Prostate gland (tissue), 2 donors: ENCODE measurements around the gene CREB3. TPM values are rescaled to one million over a fixed set of nuclear protein-coding genes. Genes with fewer than 3 reads are reported as not detected.

ENCODE experiments used
- DNase-seq: peaks from one replicate; pipeline ENCODE4 v3.0.0-alpha.2; 2019; ENCODE audit warnings: low spot score
- H3K27ac ChIP-seq, 2 donors: fragments of 200-600 bp; sonication (generic); 2 replicates each; pipeline ENCODE4 v1.5.1; 2017 to 2019
- H3K27me3 ChIP-seq: fragments of 200-600 bp; sonication (generic); replicated peaks from 2 replicates; pipeline ENCODE4 v1.5.1; 2019; ENCODE audit not compliant: insufficient read depth
- H3K36me3 ChIP-seq, 2 donors: fragments of 200-600 bp; sonication (generic); 1 replicate in 1 of 2; 2 replicates in 1 of 2; pipeline versions ENCODE4 v1.5.1 to v1.8.1; 2017 to 2019
- H3K4me1 ChIP-seq: fragments of 200-600 bp; sonication (generic); replicated peaks from 2 replicates; pipeline ENCODE4 v1.5.1; 2019
- H3K4me3 ChIP-seq, 2 donors: fragments of 200-600 bp; sonication (generic); 2 replicates each; pipeline ENCODE4 v1.5.1; 2017 to 2019
- H3K9me3 ChIP-seq: fragments of 200-600 bp; sonication (generic); 2 replicates; pipeline ENCODE4 v1.5.1; 2017
- CTCF ChIP-seq, 4 experiments: fragments of 200-600 bp in 2 of 4; fragments of 450-650 bp in 2 of 4; sonication (generic) in 2 of 4; IDR thresholded peaks; 1 replicate in 3 of 4; 2 replicates in 1 of 4; pipeline ENCODE4 v1.5.1; 2016 to 2019; ENCODE audit warnings: antibody characterized with exemption in 4 of 4, mild to moderate bottlenecking in 2 of 4, moderate library complexity in 2 of 4
- POLR2A ChIP-seq: fragments of 450-650 bp; IDR thresholded peaks from one replicate; pipeline ENCODE4 v1.6.1; 2016; ENCODE audit warnings: antibody characterized with exemption, mild to moderate bottlenecking
- POLR2AphosphoS5 ChIP-seq: sonication (generic); formaldehyde crosslinking; IDR thresholded peaks from one replicate; pipeline ENCODE4 v1.6.1; 2017; ENCODE audit warnings: antibody characterized with exemption
- WGBS: methylation state at CpG from one replicate; pipeline ENCODE4 v1.1.5; 2018; 5-methylcytosine and 5-hydroxymethylcytosine counted together
- intact Hi-C: fragments of 100-400 bp; cut with DNase I; formaldehyde crosslinking; loops from one replicate; pipeline ENCODE4 v1.14.2; 2022
- total RNA-seq, 2 donors: library from RNA; depleted of rRNA; stranded (reverse); fragments of >200 nt; gene quantifications; one replicate each; pipeline ENCODE4 v1.1.0, GENCODE V29; 2016

CREB3 gene
- total RNA-seq, 2 donors from 2014 or later: 60.9 to 120 TPM

GRCh38 chr9:35736201-35736633 lies 3.8 kb downstream of the CREB3 start:
- Histone ChIP-seq H3K36me3 (peaks cover 18 to 29% of the 10 kb centered on the region in 2 donors), H3K9me3 (no peaks in the 10 kb centered on the region), H3K4me3 (no peak overlapping the region), H3K27me3 (no peaks in the 10 kb centered on the region), H3K4me1 (peaks cover 4% of the 10 kb centered on the region), H3K27ac (no peak overlapping the region)
- TF ChIP-seq POLR2A: no peak
- peak; percentile 24 to 78 (median 62) for TF ChIP-seq CTCF (IDR thresholded peaks at IDR 0.05)
- peak; percentile 44 for TF ChIP-seq POLR2AphosphoS5
- WGBS: 40% methylated on average over 5 of the region's 5 CpGs
- peak; percentile 62 for DNase-seq
- intact Hi-C loops: loop anchor here (10.0 kb wide), 1 partner anchor 621 kb away; the partner anchor contains the start of gene ATOSB

GRCh38 chr9:35737143-35737542 lies 4.7 kb downstream of the CREB3 start:
- Histone ChIP-seq H3K27me3 (no peaks in the 10 kb centered on the region), H3K9me3 (no peaks in the 10 kb centered on the region), H3K36me3 (peaks cover 18 to 29% of the 10 kb centered on the region in 2 donors), H3K4me1 (peaks cover 4% of the 10 kb centered on the region), H3K4me3 (no peak overlapping the region), H3K27ac (no peak overlapping the region)
- intact Hi-C loops: loop anchor here (10.0 kb wide), 1 partner anchor 622 kb away; the partner anchor contains the start of gene ATOSB
- WGBS: 66% methylated on average over 7 of the region's 7 CpGs
- no peak for DNase-seq
- TF ChIP-seq CTCF (IDR thresholded peaks at IDR 0.05): no peak
- no peak for TF ChIP-seq POLR2A
- TF ChIP-seq POLR2AphosphoS5: no peak

GRCh38 chr9:35738186-35738585 lies 5.7 kb downstream of the CREB3 start:
- Histone ChIP-seq H3K4me1 (peaks cover 4% of the 10 kb centered on the region), H3K27me3 (no peaks in the 10 kb centered on the region), H3K4me3 (no peak overlapping the region), H3K27ac (no peak overlapping the region), H3K36me3 (peaks cover 18 to 34% of the 10 kb centered on the region in 2 donors), H3K9me3 (no peaks in the 10 kb centered on the region)
- no peak for DNase-seq
- intact Hi-C loops: loop anchor here (10.0 kb wide), 1 partner anchor 623 kb away; the partner anchor contains the start of gene ATOSB
- TF ChIP-seq POLR2AphosphoS5 (no peak), CTCF (IDR thresholded peaks at IDR 0.05) (no peak), POLR2A (no peak)
- 76% methylated on average over 4 of the region's 4 CpGs for WGBS

- peaks cover 18 to 42% of the 10 kb centered on the region in 2 donors for H3K36me3 ChIP-seq
- TF ChIP-seq POLR2A (no peak), CTCF (IDR thresholded peaks at IDR 0.05) (no peak), POLR2AphosphoS5 (no peak)
- WGBS: 86% methylated on average over 7 of the region's 7 CpGs
- H3K27ac ChIP-seq: no peak overlapping the region
- intact Hi-C loops: loop anchor here (10.0 kb wide), 1 partner anchor 624 kb away; the partner anchor contains the start of gene ATOSB
- no peaks in the 10 kb centered on the region for H3K9me3 ChIP-seq
- no peaks in the 10 kb centered on the region for H3K27me3 ChIP-seq
- no peaks in the 10 kb centered on the region for H3K4me1 ChIP-seq
- no peak for DNase-seq
- no peak overlapping the region for H3K4me3 ChIP-seq
These were observed 6.5 kb downstream of the CREB3 start for GRCh38 chr9:35738924-35739323.

GRCh38 chr9:35740243-35740642 lies 7.8 kb downstream of the CREB3 start:
- no peak overlapping the region for H3K27ac ChIP-seq
- WGBS: 79% methylated on average over 6 of the region's 6 CpGs
- intact Hi-C loops: no loop called here
- peaks cover 16 to 48% of the 10 kb centered on the region in 2 donors for H3K36me3 ChIP-seq
- TF ChIP-seq CTCF (IDR thresholded peaks at IDR 0.05) (no peak), POLR2A (no peak), POLR2AphosphoS5 (no peak)
- no peak overlapping the region for H3K4me3 ChIP-seq
- no peaks in the 10 kb centered on the region for H3K9me3 ChIP-seq
- H3K27me3 ChIP-seq: no peaks in the 10 kb centered on the region
- DNase-seq: no peak
- no peaks in the 10 kb centered on the region for H3K4me1 ChIP-seq
